ENCODE results near the gene C6orf62.
"Not testable (repeated sequence)": the region's sequence is repeated elsewhere in the genome, so short reads cannot be mapped to it uniquely, and the experiment has no call there.

C6orf62 gene

GRCh38 chr6:24668066-24668996, 50.6 kb downstream of the C6orf62 start:
- not testable (repeated sequence) for DNase-seq

- DNase-seq, result peak in 1 of 51 donors; percentile 74
Observed at GRCh38 chr6:24667378-24667803, 51.6 kb downstream of the C6orf62 start.

- peak; percentile 71 to 96 (median 90) for DNase-seq
Observed at GRCh38 chr6:24666641-24667377, 52.1 kb downstream of the C6orf62 start, which contains the start of the genes ACOT13 and TDP2. ACOT13 (plus strand) TSS chr6:24667077; CDS start chr6:24667264, 187 bp downstream. TDP2 (minus strand) TSS chr6:24666899; CDS start chr6:24666862, 37 bp downstream.

GRCh38 chr6:24666097-24666640, 52.8 kb downstream of the C6orf62 start:
- peak in 23 of 51 donors; percentile 15 to 81 (median 42) for DNase-seq

- no peak for DNase-seq
Observed at GRCh38 chr6:24664046-24664987, 54.6 kb downstream of the C6orf62 start.

GRCh38 chr6:24663189-24663588, 55.8 kb downstream of the C6orf62 start:
- no peak for DNase-seq

GRCh38 chr6:24662236-24662635, 56.7 kb downstream of the C6orf62 start:
- no peak for DNase-seq

GRCh38 chr6:24661759-24662158, 57.2 kb downstream of the C6orf62 start:
- not testable (repeated sequence) for DNase-seq

- DNase-seq, result no peak
Observed at GRCh38 chr6:24660105-24660504, 58.8 kb downstream of the C6orf62 start.

GRCh38 chr6:24659561-24659960, 59.4 kb downstream of the C6orf62 start:
- DNase-seq, result no peak

GRCh38 chr6:24658573-24659560, 60.1 kb downstream of the C6orf62 start:
- no peak for DNase-seq

- no peak for DNase-seq
Observed at GRCh38 chr6:24655215-24655614, 63.7 kb downstream of the C6orf62 start.

All from hypothalamus (tissue), 51 donors.